Endothelial cell (in vitro differentiated cells): ENCODE measurements around the gene CPE. TPM values are rescaled to one million over a fixed set of nuclear protein-coding genes. Genes with fewer than 3 reads are reported as not detected.

Source experiments
- microRNA-seq: library from miRNA; unstranded; fragments of <30 nt; microRNA quantifications from one replicate; pipeline ENCODE4, GENCODE V29; 2020; ENCODE audit not compliant: unreplicated experiment
- total RNA-seq: library from RNA; stranded (reverse); fragmentation: NEBNext Ultra II Directional; extraction: Animal tissue kit (Norgen Biotek cat#: 25700); gene quantifications from one replicate; pipeline ENCODE4 v1.2.1, GENCODE V29; 2021; ENCODE audit not compliant: unreplicated experiment

The CPE gene
- total RNA-seq, 1 donor from 2014 or later = 2.3 TPM

Small RNA genes within 50 kb of the gene (microRNA-seq; reads per million reads assigned to microRNA genes)
- not detected for gene MIR578

Other genes with a start within 250 kb of the CPE start
- gene KLHL2, start 171.4 kb upstream of the CPE start, total RNA-seq = 10.6 TPM
- 118 TPM for gene MSMO1, start 51.3 kb upstream of the CPE start, total RNA-seq